HG03565 (cell line): Measurements from ENCODE around the gene CCDC73.
A peak's percentile ranks its signal among the peaks of the same experiment; 100 is the strongest.
"Not testable (repeated sequence)": the region's sequence is repeated elsewhere in the genome, so short reads cannot be mapped to it uniquely, and the experiment has no call there.

Experiments used
- ATAC-seq: cut with Tn5 transposase; IDR thresholded peaks from one replicate; pipeline ENCODE4 v1.9.1; 2021; ENCODE audit warnings: mild to moderate bottlenecking, moderate library complexity; ENCODE audit not compliant: unreplicated experiment

CCDC73 gene

GRCh38 chr11:32809313-32809712 lies 14.9 kb upstream of the CCDC73 start:
- peak; percentile 95 for ATAC-seq

DNA sequence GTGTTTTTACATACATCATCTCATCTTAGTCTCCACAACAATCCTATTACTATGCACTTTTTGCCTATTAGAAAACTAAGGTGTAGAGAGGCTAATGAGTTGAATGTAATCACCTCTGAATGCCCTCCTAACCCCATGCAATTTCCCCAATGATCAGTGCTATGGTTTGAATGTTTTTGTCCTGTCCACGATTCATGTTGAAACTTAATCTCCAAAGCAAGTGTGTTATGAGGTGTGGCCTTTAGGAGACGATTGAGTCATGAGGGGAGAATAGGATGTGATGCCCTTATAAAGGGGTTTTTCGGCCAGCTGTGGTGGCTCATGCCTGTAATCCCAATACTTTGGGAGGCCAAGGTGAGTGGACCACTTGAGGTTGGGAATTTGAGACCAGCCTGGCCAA lies 2.0 kb upstream of the CCDC73 start:
- no peak for ATAC-seq

GRCh38 chr11:32792948-32793475 lies 1.4 kb downstream of the CCDC73 start:
- ATAC-seq, result no peak

DNA sequence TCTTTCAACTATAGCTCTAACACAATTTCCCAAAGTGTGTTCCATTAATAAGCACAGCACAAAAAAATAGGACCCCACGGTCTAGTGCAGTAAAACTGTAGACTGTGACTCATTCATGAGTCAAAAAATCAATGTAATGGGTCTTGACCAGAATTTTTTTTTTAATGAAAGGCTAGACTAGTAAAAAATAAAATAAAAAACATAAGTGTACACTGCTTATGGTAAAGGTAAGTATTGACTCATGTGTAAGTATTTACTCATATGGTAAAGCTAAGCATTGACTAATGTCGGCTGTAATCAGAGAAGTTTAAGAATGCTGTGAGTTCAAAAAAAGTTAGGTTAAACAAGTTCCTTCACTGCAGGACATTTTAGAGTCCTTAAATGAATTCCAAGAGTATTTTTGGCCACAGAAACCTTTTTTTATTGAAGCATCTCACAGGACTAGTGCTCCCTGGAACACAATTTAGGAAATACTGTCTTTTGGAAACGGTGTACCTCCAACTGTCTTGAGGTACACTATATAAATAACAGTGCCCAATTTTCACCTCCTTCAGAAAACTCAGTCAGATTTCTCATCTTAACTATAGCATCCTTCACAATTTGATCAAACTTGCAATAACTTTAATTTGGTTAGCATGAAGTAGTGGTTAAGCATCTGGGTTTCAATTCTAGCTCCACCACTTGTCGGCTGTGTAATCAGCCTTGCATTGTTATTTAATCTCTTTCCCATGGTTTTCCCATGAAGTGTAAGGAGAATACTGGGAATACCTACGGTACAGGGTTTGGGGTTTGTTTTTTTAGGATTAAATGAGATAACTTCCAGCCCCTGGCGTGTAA lies 2.1 kb downstream of the CCDC73 start:
- no peak for ATAC-seq

- no peak for ATAC-seq
These were observed 3.5 kb downstream of the CCDC73 start for GRCh38 chr11:32790916-32791315.

- ATAC-seq, result no peak
These were observed 7.7 kb downstream of the CCDC73 start for GRCh38 chr11:32786811-32787210.

GRCh38 chr11:32785262-32785661 lies 9.2 kb downstream of the CCDC73 start:
- ATAC-seq, result no peak

GRCh38 chr11:32781721-32782120 lies 12.7 kb downstream of the CCDC73 start:
- ATAC-seq, result no peak

- ATAC-seq, result not testable (repeated sequence)
These were observed 13.6 kb downstream of the CCDC73 start for GRCh38 chr11:32780839-32781238.

DNA sequence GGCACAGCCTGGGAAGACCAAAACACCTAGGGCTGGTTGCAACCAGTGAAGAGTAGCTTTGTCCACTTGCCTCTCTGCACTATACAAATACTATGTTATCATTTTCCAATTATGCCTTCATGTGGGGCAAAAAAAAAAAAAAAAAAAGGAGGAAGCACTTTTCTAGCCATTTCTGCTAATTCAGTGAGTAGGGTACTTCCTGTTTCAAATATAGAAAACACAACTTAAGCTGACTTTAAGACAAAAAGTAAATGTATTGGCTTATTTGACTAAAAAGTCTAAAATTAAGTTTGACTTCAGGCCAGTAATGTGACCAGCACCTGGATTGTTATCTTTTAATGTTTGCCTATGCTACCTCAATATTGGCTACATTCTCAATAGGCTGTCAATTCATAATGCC lies 15.3 kb downstream of the CCDC73 start:
- no peak for ATAC-seq

GRCh38 chr11:32775908-32776307 lies 18.6 kb downstream of the CCDC73 start:
- ATAC-seq, result no peak

- ATAC-seq, result no peak
These were observed 20.4 kb downstream of the CCDC73 start for GRCh38 chr11:32774081-32774480.

DNA sequence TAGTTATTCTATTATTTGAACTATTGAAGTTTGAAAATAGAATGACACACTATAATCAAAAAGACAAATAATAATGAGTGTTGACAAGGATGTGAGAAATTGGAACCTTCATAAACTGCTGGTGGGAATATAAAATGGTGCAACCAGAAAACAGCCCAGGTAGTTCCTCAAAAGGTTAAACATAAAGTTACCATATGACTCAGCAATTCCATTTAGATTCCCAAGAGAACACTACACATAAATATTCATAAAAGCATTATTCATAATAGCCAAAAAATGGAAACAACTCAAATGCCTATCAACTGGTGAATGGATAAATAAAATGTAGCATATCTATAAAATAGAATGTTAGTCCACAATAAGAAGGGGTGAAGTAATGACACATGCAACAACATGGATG lies 21.7 kb downstream of the CCDC73 start:
- ATAC-seq, result no peak

GRCh38 chr11:32761774-32762173 lies 32.7 kb downstream of the CCDC73 start:
- not testable (repeated sequence) for ATAC-seq

- no peak for ATAC-seq
These were observed 36.2 kb downstream of the CCDC73 start for GRCh38 chr11:32758291-32758690.

DNA sequence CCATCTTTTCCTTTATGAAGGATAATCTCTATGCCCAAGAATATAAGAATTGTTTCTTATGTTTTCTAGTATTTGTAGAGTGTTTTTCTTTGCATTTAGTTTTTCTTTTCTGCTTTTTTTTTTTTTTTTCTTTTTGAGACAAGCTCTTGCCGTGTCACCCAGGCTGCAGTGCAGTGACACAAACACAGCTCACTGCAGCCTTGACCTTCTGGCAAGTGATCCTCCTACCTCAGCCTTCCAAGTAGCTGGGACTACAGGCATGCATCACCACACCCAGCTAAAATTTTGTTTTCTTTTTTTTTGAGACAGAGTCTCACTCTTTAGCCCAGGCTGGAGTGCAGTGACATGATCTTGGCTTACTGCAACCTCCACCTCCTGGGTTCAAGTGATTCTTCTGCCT lies 41.3 kb downstream of the CCDC73 start:
- ATAC-seq, result not testable (repeated sequence)

DNA sequence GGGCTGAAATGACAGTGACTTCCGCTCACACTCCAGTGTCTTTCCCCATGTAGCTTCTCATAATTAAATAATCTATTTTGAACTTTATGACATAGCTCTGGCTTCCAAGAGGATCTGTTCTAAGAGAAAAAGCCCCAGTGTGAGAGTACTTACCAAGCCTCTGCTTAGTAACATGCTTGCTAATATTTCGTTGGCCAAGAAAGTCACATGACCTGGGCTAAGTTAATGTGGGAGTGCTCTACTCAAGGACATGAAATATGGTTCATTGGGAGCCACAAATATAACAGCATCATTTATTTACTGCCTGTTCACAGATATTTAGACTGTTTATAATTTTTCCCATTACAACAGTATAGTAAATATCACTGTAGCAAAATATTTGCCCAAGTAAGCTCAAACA lies 42.5 kb downstream of the CCDC73 start:
- no peak for ATAC-seq

- ATAC-seq, result no peak
These were observed 43.1 kb downstream of the CCDC73 start for GRCh38 chr11:32751381-32751780.

GRCh38 chr11:32729976-32730375 lies 64.5 kb downstream of the CCDC73 start:
- no peak for ATAC-seq

GRCh38 chr11:32723332-32723731 lies 71.1 kb downstream of the CCDC73 start:
- no peak for ATAC-seq

GRCh38 chr11:32722255-32722654 lies 72.2 kb downstream of the CCDC73 start:
- no peak for ATAC-seq

DNA sequence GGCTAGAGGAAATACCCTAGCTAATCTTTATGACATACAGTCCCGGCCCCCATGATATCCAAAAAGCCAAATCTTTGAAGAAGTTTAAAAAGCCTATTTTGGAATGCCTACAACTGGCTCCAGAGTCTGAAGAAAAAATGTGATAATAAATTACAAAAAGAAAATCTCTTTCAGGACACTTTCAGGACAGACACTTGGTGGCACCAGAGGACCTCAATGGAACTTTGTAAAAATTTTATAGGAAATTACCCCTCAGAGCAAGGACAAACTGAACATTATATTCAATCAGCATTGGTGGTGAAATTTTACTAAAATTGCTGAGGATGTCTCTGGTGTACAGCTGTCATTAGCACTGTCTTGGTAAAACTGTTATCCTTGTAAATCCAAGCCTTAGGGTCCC lies 81.0 kb downstream of the CCDC73 start:
- no peak for ATAC-seq

GRCh38 chr11:32708978-32709377 lies 85.5 kb downstream of the CCDC73 start:
- ATAC-seq, result not testable (repeated sequence)
